ES-I3 (cell line): ENCODE results near the gene NCOR2.
A peak's percentile ranks its signal among the peaks of the same experiment; 100 is the strongest.

Source experiments
- H3K36me3 ChIP-seq: 2 replicates; pipeline ENCODE4 v1.6.1; 2013; ENCODE audit warnings: mild to moderate bottlenecking, low read length, control low read depth, moderate library complexity; ENCODE audit not compliant: insufficient read depth
- H3K4me1 ChIP-seq: 2 replicates; pipeline ENCODE4 v1.6.1; 2013; ENCODE audit warnings: mild to moderate bottlenecking, control low read depth, low read length; ENCODE audit not compliant: insufficient read depth
- H3K9ac ChIP-seq: 2 replicates; pipeline ENCODE4 v1.6.1; 2013; ENCODE audit warnings: low read depth, mild to moderate bottlenecking, low read length, moderate library complexity
- H3K9me3 ChIP-seq: 2 replicates; pipeline ENCODE4 v1.6.1; 2013; ENCODE audit warnings: mild to moderate bottlenecking, low read length, moderate library complexity; ENCODE audit not compliant: control insufficient read depth, insufficient read depth

Gene NCOR2

DNA sequence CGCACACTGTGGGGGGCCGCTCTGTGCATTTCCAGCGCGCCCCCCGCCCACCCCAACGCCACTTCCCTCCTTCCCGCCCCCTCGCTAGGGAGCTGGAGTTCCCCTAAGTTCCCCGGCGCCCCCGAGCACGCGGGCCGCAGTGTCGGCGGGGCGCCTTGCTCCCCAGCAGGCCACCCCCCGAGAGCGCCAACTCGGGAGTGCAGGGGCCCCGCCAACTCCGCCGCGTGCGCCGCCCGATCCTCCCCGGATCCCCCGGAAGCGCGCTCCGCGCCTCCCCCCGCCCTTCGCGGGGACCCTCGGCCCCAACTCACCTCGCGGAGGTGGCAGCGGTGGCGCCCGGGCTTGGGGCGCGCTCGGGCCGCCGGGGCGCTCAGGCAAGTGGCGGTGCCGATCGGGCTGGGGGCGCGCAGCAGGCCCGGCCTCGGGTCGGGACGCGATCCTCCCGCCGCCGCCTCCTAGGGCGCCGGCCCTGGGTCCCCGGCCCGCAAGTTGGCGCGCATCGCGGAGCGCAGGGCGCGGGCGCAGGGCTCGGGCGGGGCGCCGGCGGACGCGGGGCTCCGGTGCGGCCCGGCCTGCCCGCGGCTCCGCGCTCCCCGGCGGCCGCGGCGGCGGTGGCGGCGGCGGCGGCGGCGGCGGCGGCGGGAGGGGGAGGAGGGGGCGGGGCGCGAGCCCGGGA lies at the start of gene NCOR2:
TSS of gene NCOR2 (minus strand) at position 616 of the 676 bp plus-strand sequence. CDS start 72,361 bp downstream, outside the sequence.
- Histone ChIP-seq H3K4me1 (peaks cover 29% of the 10 kb centered on the region), H3K9ac (peak within 1 kb of the TSS; percentile 83), H3K36me3 (no peaks in the 10 kb centered on the region), H3K9me3 (no peaks in the 10 kb centered on the region)

DNA sequence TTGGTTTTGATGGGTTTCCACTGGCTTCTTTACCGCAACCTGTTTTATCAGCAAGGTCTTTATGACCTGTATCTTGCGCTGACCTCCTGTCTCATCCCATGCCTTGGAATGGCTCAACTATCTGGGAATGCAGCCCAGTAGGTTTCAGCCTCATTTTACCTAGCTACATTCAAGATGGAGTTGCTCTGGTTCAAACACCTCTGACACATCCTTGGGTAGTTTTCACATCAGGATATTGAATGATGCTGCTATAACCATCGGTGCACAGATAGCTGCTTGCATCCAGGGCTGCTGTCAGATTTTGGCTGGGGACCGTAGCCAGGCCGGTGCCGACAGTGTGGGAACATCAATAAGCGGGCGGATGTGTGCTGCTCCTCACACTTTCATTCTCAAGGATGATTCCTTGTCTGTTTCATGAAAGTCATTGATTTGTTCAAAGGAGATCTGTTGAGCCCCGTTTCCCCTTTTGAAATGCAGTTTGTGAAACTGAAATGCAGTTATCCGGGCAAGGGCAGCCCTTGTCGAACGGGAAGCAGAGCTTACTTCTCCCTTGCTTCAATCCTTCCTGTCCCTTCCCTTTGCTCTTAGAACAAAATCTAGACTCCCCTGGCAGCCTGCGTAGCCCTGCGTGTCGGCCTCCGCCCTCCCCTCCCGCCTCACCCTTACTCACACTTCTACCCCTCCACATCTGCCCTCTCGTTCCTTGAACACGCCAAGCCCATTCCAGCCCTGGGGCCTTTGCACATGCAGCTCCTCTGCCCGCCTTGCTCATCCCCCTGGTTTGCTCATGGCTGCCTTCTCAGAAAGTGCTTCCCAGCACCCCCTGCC lies 49.2 kb upstream of the NCOR2 start:
- Histone ChIP-seq H3K4me1 (no peaks in the 10 kb centered on the region; the same call in 1 of the 2 replicates), H3K9me3 (no peaks in the 10 kb centered on the region), H3K36me3 (no peaks in the 10 kb centered on the region), H3K9ac (no peak overlapping the region)

- no peak overlapping the region for H3K9ac ChIP-seq
- H3K36me3 ChIP-seq: no peaks in the 10 kb centered on the region
- no peaks in the 10 kb centered on the region for H3K9me3 ChIP-seq
- H3K4me1 ChIP-seq: no peaks in the 10 kb centered on the region
Measured at GRCh38 chr12:124614512-124615292, 47.3 kb upstream of the NCOR2 start.

DNA sequence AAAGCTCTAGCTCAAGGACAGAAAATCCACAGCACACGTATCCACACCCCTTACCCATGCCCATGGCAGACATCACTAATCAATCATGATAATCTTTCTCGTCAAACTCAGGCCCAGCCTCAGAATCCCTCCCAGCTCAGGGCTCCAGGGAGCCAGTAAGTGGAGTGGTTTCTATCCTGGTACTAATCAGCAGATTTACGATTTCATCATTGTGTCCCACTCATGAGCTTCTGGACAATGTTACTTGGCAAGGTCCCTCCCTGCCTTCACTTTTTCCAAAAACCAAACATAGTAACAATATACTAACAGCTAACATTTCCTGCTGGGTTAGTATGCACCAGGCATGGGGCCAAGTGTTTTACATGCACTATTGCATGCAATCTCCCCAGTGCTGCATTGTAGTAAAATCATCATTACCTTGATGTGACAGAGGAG lies 45.8 kb upstream of the NCOR2 start:
- Histone ChIP-seq H3K9ac (no peak overlapping the region), H3K36me3 (no peaks in the 10 kb centered on the region), H3K9me3 (no peaks in the 10 kb centered on the region), H3K4me1 (peaks cover 5% of the 10 kb centered on the region; the same call in 1 of the 2 replicates)

- Histone ChIP-seq H3K9me3 (no peaks in the 10 kb centered on the region), H3K4me1 (peaks cover 5% of the 10 kb centered on the region; the same call in 1 of the 2 replicates), H3K36me3 (no peaks in the 10 kb centered on the region), H3K9ac (no peak overlapping the region)
Measured at GRCh38 chr12:124612410-124612680, 44.9 kb upstream of the NCOR2 start.

DNA sequence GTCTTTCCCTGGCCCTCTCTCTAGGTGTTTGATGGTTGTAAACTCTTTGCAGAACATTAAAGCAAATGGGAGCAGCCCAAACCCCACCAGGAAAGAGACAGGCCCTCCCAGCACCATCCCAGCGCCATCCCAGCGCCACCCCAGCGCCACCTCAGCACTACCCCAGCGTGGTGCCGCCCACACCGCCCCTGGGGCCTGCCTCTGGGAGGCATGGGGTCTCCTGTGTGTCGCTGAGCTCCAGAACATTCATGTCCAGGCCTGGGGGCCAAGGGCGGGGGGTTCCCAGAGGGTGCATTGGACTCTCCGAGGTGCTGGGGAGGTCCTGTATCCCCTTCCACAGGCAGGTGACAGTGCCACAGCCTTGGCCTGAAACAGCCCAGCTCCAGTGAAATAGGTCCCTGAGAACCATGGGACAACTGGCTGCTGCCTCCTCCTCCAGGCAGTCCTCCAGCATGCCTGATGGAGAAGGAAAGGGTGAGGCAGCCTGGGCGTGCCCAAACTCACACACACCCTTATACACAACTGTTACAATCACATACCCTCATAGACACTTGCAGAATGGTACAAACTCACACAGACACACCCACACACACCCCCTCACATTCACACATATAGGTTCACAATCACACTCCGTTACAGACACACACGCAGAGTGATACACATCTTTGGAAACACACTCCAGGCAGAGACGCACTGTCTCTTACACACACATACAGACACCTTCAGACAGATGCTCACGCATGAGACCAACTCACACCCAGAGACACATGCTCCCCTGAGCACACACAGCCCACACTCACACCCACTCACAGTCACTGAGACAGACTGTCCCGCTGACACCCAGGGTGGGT lies 44.4 kb upstream of the NCOR2 start:
- H3K36me3 ChIP-seq: no peaks in the 10 kb centered on the region
- H3K4me1 ChIP-seq: peaks cover 5% of the 10 kb centered on the region; the same call in 1 of the 2 replicates
- no peak overlapping the region for H3K9ac ChIP-seq
- no peaks in the 10 kb centered on the region for H3K9me3 ChIP-seq

DNA sequence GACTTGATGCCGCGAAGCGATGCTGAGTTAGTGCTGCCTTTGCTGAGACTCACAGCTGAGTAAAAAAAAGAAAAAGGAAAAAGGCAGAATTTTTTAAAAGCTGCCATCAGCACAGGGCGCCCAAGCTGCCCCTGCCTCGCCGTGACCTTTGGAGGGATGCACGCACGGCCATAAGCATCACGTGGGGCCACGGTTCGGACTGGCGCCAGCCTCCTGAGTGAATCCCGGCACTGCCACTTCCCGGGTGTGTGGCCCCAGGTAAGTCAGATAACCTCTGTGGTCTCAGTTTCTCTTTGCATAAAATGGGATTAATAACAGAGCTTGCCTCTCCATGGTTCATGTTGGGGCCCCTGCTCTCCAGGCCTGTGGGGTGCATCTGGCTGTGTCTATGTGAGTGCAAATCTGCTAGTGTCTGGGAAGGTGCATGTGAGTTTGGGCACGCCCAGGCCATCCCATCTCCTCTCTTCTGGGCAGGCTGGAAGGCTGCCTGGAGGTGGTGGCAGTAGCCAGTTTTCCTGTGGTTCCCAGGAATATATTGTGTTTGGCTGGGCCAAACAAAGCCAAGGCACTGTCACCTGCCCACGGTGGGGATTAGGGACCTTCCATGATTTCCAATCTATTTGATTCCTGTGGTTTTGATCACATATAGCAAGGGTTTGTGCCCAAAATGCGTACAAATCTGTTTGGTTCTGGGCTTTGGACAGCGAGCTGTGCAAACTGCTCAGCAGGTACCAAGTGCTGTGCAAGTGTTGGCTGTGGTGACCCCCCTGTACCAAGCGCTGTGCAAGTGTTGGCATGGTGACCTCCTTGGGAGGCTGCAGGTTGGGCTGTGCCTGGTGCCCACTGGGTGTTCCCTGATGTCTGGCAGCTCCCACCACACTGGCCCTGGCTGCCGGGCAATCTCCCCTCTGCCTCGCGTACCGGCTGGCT lies 43.5 kb upstream of the NCOR2 start:
- Histone ChIP-seq H3K36me3 (no peaks in the 10 kb centered on the region), H3K4me1 (peaks cover 5% of the 10 kb centered on the region; the same call in 1 of the 2 replicates), H3K9ac (no peak overlapping the region), H3K9me3 (no peaks in the 10 kb centered on the region)

DNA sequence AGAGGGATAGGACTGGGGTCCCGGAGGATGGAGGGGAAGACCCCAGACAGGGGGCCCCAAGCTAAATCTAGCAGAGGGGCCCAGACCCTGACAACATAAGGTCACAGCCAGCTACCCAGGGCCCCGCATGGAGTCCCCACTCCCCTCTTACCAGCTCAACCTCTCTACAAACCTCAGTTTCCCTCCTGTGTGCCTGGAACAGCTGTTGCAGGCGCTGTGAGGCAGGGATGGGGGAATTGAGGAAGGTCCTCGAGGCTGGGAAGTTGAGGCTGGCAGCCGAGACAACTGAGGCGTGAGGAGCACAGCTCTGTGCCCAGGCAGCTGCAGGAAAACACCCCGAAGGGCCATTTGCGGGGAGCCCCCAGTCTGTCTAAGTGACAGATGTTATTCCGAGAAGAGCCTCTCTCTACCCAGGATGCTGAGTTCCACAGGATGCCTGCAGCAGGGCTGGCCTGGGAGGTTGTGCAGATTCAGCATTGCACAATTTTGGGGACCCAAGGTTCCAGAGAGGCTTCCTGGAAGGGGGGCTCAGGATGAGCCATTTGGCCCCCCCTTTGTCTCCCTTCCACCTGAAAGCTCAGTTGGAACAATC lies 42.7 kb upstream of the NCOR2 start:
- Histone ChIP-seq H3K9ac (no peak overlapping the region), H3K36me3 (no peaks in the 10 kb centered on the region; the same call in 1 of the 2 replicates), H3K4me1 (peaks cover 5% of the 10 kb centered on the region; the same call in 1 of the 2 replicates), H3K9me3 (no peaks in the 10 kb centered on the region)

DNA sequence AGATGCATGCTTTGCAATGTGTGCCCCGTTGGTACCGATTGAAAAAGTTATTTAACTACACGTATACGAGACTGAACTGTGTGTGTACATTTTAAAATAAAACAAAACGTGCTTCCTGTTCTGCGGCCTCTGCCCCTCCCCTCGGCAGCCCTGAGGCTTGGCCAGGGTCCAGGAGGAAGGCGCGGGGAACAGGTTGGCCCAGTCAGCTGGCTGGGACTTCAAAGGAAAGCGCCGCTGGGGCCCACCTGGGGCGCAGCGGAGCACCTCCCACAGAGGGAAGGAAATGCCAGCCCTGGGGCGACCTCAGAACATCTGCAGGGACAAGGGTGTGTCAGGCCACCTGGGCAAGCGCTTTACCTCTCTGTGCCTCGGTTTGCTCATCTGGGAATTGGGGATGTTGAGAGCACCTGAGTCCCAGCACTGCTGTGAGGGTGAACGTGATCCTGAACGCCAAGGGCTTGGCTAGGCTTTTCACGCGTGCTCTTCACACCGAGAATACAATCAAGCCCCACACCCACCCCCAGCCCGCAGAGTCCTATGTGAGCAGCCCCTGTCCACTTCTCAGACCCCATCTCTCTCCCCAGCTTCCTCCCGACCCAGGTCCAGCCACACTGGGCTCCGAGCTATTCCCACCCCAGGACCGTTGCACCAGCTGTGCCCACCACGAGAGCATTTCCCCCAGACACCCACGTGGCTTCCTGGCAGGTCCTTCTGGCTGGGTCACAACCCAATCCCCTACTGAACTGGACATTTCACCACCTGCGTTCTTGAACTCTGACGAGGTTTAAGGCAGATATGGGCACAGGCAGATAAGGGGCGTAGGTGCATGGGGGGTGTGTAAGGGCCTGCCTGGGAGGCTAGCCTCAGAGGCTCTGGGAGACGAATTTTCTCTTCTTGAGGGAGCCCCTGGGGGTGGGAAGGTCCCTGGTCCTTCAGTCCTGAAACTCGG lies 41.9 kb upstream of the NCOR2 start:
- H3K9ac ChIP-seq: no peak overlapping the region
- H3K9me3 ChIP-seq: no peaks in the 10 kb centered on the region
- no peaks in the 10 kb centered on the region; the same call in 1 of the 2 replicates for H3K36me3 ChIP-seq
- peaks cover 5% of the 10 kb centered on the region; the same call in 1 of the 2 replicates for H3K4me1 ChIP-seq

- peaks cover 5% of the 10 kb centered on the region; the same call in 1 of the 2 replicates for H3K4me1 ChIP-seq
- H3K9me3 ChIP-seq: no peaks in the 10 kb centered on the region
- no peaks in the 10 kb centered on the region; the same call in 1 of the 2 replicates for H3K36me3 ChIP-seq
- H3K9ac ChIP-seq: no peak overlapping the region
Measured at GRCh38 chr12:124608450-124608870, 41.0 kb upstream of the NCOR2 start.

DNA sequence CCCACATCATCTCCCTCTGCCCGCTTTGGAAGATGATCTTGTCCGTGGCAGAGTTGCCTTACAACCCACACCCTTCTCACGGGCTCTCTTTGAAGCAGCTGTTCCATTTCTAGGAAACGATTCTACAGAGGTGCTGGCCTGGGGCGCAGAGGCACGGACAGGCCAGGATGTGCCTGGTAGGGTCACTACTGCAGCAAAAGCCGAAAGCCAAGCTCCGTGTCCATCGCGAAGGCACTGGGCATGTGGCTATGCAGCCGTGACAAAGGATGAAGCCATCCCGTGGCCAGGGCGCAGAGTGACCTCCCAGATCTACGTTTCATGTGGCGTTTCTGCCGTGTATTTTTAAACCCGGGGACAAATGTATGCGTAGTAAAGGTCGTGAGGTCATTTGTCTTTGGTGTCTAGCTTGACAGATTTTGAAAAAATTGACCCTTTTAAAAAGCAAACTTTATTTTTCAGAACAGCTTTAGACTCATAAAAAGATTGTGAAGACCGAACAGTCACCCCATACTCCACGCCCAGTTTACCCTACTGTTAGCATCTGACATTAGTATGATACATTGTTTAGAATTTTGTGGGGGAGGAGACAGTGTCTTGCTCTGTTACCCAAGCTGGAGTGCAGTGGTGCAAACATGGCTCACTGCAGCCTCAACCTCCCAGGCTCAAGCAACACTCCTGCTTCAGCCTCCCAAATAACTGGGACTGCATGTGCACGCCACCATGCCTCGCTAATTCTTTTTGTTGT lies 40.4 kb upstream of the NCOR2 start:
- H3K9me3 ChIP-seq: no peaks in the 10 kb centered on the region
- peaks cover 5% of the 10 kb centered on the region; the same call in 1 of the 2 replicates for H3K4me1 ChIP-seq
- no peak overlapping the region for H3K9ac ChIP-seq
- H3K36me3 ChIP-seq: no peaks in the 10 kb centered on the region; the same call in 1 of the 2 replicates
